Measurements from ENCODE around the gene BIRC7.

DNA sequence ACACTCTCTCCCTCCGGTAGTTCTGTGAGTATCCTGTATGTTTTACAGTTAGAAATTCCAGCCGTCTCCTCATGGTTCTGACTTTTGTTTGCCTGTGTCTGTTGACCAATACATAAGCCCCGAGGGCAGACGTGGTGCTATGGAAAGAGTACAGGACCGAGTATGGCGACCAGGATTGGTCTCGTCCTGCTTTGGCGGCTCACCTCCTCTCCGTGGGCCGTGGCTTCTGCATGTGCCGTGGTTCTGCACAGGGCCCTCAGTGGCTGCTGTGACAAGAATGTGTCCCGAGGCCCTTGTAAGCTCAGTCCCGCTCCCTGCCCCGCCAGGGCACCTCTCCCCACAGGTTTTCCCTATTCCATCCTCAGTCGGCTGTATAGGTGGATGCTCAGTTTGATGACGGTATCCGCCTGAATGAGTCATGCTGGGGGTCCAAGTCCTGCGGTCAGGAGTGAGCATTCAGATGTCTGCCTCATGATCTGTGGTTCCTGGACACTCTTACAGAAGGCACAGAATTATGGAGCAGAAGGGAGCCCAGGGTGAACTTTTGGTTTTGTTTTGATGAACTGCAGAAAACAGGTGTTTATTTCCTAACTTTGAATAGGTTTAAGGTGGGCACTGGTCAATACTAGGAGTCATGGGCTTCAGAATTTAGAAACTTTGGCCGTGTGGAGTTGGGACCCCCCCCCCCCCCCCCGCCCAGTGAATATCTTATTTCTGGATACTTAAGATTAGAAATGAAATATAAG lies 38.1 kb downstream of the BIRC7 start:
- TF ChIP-seq, protein P1, sequence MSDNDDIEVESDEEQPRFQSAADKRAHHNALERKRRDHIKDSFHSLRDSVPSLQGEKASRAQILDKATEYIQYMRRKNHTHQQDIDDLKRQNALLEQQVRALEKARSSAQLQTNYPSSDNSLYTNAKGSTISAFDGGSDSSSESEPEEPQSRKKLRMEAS (CRISPR knock-in tag; IDR thresholded peaks at IDR 0.05), result no peak
- TF ChIP-seq ZNF232 (CRISPR knock-in tag; IDR thresholded peaks at IDR 0.05) (no peak), ATF1 (CRISPR knock-in tag; IDR thresholded peaks at IDR 0.05) (no peak), ZNF423 (CRISPR knock-in tag; IDR thresholded peaks at IDR 0.05) (no peak), SMAD3 (CRISPR knock-in tag; IDR thresholded peaks at IDR 0.05; ENCODE audit: borderline replicate concordance) (no peak), ESRRA (CRISPR knock-in tag; IDR thresholded peaks at IDR 0.05; ENCODE audit: borderline replicate concordance) (no peak), FOXP1 (CRISPR knock-in tag; IDR thresholded peaks at IDR 0.05; ENCODE audit: borderline replicate concordance) (no peak), TP53 (CRISPR knock-in tag; IDR thresholded peaks at IDR 0.05) (no peak)
- TF ChIP-seq, protein P2, sequence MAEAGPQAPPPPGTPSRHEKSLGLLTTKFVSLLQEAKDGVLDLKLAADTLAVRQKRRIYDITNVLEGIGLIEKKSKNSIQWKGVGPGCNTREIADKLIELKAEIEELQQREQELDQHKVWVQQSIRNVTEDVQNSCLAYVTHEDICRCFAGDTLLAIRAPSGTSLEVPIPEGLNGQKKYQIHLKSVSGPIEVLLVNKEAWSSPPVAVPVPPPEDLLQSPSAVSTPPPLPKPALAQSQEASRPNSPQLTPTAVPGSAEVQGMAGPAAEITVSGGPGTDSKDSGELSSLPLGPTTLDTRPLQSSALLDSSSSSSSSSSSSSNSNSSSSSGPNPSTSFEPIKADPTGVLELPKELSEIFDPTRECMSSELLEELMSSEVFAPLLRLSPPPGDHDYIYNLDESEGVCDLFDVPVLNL (CRISPR knock-in tag; IDR thresholded peaks at IDR 0.05; ENCODE audit: borderline replicate concordance, low read depth), result no peak
- TF ChIP-seq, protein P3, sequence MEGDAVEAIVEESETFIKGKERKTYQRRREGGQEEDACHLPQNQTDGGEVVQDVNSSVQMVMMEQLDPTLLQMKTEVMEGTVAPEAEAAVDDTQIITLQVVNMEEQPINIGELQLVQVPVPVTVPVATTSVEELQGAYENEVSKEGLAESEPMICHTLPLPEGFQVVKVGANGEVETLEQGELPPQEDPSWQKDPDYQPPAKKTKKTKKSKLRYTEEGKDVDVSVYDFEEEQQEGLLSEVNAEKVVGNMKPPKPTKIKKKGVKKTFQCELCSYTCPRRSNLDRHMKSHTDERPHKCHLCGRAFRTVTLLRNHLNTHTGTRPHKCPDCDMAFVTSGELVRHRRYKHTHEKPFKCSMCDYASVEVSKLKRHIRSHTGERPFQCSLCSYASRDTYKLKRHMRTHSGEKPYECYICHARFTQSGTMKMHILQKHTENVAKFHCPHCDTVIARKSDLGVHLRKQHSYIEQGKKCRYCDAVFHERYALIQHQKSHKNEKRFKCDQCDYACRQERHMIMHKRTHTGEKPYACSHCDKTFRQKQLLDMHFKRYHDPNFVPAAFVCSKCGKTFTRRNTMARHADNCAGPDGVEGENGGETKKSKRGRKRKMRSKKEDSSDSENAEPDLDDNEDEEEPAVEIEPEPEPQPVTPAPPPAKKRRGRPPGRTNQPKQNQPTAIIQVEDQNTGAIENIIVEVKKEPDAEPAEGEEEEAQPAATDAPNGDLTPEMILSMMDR (IDR thresholded peaks at IDR 0.05), result no peak
- TF ChIP-seq, protein P4, sequence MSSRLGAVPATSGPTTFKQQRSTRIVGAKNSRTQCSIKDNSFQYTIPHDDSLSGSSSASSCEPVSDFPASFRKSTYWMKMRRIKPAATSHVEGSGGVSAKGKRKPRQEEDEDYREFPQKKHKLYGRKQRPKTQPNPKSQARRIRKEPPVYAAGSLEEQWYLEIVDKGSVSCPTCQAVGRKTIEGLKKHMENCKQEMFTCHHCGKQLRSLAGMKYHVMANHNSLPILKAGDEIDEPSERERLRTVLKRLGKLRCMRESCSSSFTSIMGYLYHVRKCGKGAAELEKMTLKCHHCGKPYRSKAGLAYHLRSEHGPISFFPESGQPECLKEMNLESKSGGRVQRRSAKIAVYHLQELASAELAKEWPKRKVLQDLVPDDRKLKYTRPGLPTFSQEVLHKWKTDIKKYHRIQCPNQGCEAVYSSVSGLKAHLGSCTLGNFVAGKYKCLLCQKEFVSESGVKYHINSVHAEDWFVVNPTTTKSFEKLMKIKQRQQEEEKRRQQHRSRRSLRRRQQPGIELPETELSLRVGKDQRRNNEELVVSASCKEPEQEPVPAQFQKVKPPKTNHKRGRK (CRISPR knock-in tag; IDR thresholded peaks at IDR 0.05; ENCODE audit: borderline replicate concordance), result no peak
- TF ChIP-seq, protein P5, sequence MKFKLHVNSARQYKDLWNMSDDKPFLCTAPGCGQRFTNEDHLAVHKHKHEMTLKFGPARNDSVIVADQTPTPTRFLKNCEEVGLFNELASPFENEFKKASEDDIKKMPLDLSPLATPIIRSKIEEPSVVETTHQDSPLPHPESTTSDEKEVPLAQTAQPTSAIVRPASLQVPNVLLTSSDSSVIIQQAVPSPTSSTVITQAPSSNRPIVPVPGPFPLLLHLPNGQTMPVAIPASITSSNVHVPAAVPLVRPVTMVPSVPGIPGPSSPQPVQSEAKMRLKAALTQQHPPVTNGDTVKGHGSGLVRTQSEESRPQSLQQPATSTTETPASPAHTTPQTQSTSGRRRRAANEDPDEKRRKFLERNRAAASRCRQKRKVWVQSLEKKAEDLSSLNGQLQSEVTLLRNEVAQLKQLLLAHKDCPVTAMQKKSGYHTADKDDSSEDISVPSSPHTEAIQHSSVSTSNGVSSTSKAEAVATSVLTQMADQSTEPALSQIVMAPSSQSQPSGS (CRISPR knock-in tag; IDR thresholded peaks at IDR 0.05; ENCODE audit: borderline replicate concordance, low read depth), result no peak
- TF ChIP-seq, protein P6, sequence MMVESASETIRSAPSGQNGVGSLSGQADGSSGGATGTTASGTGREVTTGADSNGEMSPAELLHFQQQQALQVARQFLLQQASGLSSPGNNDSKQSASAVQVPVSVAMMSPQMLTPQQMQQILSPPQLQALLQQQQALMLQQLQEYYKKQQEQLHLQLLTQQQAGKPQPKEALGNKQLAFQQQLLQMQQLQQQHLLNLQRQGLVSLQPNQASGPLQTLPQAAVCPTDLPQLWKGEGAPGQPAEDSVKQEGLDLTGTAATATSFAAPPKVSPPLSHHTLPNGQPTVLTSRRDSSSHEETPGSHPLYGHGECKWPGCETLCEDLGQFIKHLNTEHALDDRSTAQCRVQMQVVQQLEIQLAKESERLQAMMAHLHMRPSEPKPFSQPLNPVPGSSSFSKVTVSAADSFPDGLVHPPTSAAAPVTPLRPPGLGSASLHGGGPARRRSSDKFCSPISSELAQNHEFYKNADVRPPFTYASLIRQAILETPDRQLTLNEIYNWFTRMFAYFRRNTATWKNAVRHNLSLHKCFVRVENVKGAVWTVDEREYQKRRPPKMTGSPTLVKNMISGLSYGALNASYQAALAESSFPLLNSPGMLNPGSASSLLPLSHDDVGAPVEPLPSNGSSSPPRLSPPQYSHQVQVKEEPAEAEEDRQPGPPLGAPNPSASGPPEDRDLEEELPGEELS (CRISPR knock-in tag; IDR thresholded peaks at IDR 0.05), result no peak

All from WTC11 (cell line).